Activated T-helper 1 cell treated with anti-CD3 and anti-CD28 coated beads, Interleukin-12 subunit alpha, Interleukin-12 subunit beta, Interleukin-2, Interleukin-4 antibody, amounts not matched to agents 30 ng/mL and 10 ng/mL and 1 ng/mL, durations not matched to agents 14 hours and 24 hours and 36 hours (primary cell): ENCODE results near the gene RMC1. TPM values are rescaled to one million over a fixed set of nuclear protein-coding genes. Genes with fewer than 3 reads are reported as not detected.

Experiments used
- DNase-seq: peaks from one replicate; pipeline ENCODE4 v3.0.0; 2021; ENCODE audit warnings: low spot score
- H3K27ac Mint-ChIP-seq: one replicate; pipeline ENCODE4 v1.8.0; 2021; ENCODE audit warnings: mild to moderate bottlenecking, mixed read lengths
- H3K27me3 Mint-ChIP-seq: one replicate; pipeline ENCODE4 v1.8.0; 2022; ENCODE audit warnings: mild to moderate bottlenecking, moderate library complexity, mixed read lengths; ENCODE audit not compliant: insufficient read depth
- H3K36me3 Mint-ChIP-seq: one replicate; pipeline ENCODE4 v1.8.0; 2021; ENCODE audit warnings: low read depth, mixed read lengths
- H3K4me1 Mint-ChIP-seq: one replicate; pipeline ENCODE4 v1.8.0; 2021; ENCODE audit warnings: low read depth, mixed read lengths
- H3K4me3 Mint-ChIP-seq: one replicate; pipeline ENCODE4 v1.8.0; 2021; ENCODE audit warnings: mild to moderate bottlenecking, moderate library complexity, mixed read lengths
- H3K9me3 Mint-ChIP-seq: one replicate; pipeline ENCODE4 v1.8.0; 2021; ENCODE audit warnings: mixed read lengths
- intact Hi-C: fragments of 100-400 bp; cut with micrococcal nuclease; formaldehyde crosslinking; loops from one replicate; pipeline ENCODE4 v1.15.1; 2024
- total RNA-seq: library from RNA; stranded (reverse); gene quantifications from 2 replicates; pipeline ENCODE4 v1.2.3, GENCODE V29; 2022

The RMC1 gene
- total RNA-seq, 1 donor from 2014 or later = 56.3 TPM

- intact Hi-C loops = no loop called here
- no peak overlapping the region for H3K27ac Mint-ChIP-seq
- peaks cover 16% of the 10 kb centered on the region for H3K4me1 Mint-ChIP-seq
- H3K9me3 Mint-ChIP-seq = no peaks in the 10 kb centered on the region
- H3K4me3 Mint-ChIP-seq = no peak overlapping the region
- H3K36me3 Mint-ChIP-seq = peaks cover 71% of the 10 kb centered on the region
- no peaks in the 10 kb centered on the region for H3K27me3 Mint-ChIP-seq
- no peak for DNase-seq
Observed at GRCh38 chr18:23528580-23529472, 25.5 kb downstream of the RMC1 start.

- intact Hi-C loops = loop anchor here (10.0 kb wide), 1 partner anchor 55 kb away; no protein-coding TSS in a partner anchor
- no peak for DNase-seq
Observed at GRCh38 chr18:23529604-23530003, 26.3 kb downstream of the RMC1 start.

GRCh38 chr18:23530195-23530594 lies 26.9 kb downstream of the RMC1 start:
- Mint-ChIP-seq H3K4me3 (no peak overlapping the region), H3K36me3 (peaks cover 74% of the 10 kb centered on the region), H3K27me3 (no peaks in the 10 kb centered on the region), H3K27ac (no peak overlapping the region), H3K4me1 (peaks cover 14% of the 10 kb centered on the region), H3K9me3 (no peaks in the 10 kb centered on the region)
- DNase-seq = no peak
- intact Hi-C loops = loop anchor here (10.0 kb wide), 1 partner anchor 55 kb away; no protein-coding TSS in a partner anchor

More at GRCh38 chr18:23529604-23530003, 26.3 kb downstream of the RMC1 start:
- Mint-ChIP-seq H3K9me3 (no peaks in the 10 kb centered on the region), H3K27ac (peak overlapping the region; percentile 4), H3K27me3 (no peaks in the 10 kb centered on the region), H3K36me3 (peaks cover 69% of the 10 kb centered on the region), H3K4me1 (peaks cover 14% of the 10 kb centered on the region), H3K4me3 (no peak overlapping the region)

GRCh38 chr18:23531912-23532311 lies 28.6 kb downstream of the RMC1 start:
- H3K4me3 Mint-ChIP-seq = no peak overlapping the region
- intact Hi-C loops = loop anchor here (10.0 kb wide), 1 partner anchor 57 kb away; no protein-coding TSS in a partner anchor
- DNase-seq = no peak
- peak overlapping the region; percentile 1 for H3K27ac Mint-ChIP-seq
- no peaks in the 10 kb centered on the region for H3K9me3 Mint-ChIP-seq
- H3K27me3 Mint-ChIP-seq = no peaks in the 10 kb centered on the region
- H3K36me3 Mint-ChIP-seq = peaks cover 80% of the 10 kb centered on the region
- peaks cover 14% of the 10 kb centered on the region for H3K4me1 Mint-ChIP-seq

GRCh38 chr18:23532848-23533247 lies 29.5 kb downstream of the RMC1 start:
- DNase-seq = no peak
- intact Hi-C loops = loop anchor here (10.0 kb wide), 1 partner anchor 58 kb away; no protein-coding TSS in a partner anchor
- peaks cover 79% of the 10 kb centered on the region for H3K36me3 Mint-ChIP-seq
- peaks cover 14% of the 10 kb centered on the region for H3K4me1 Mint-ChIP-seq
- no peaks in the 10 kb centered on the region for H3K9me3 Mint-ChIP-seq
- H3K4me3 Mint-ChIP-seq = no peak overlapping the region
- H3K27me3 Mint-ChIP-seq = no peaks in the 10 kb centered on the region
- no peak overlapping the region for H3K27ac Mint-ChIP-seq

- no peaks in the 10 kb centered on the region for H3K27me3 Mint-ChIP-seq
- H3K27ac Mint-ChIP-seq = no peak overlapping the region
- H3K4me3 Mint-ChIP-seq = no peak overlapping the region
- intact Hi-C loops = loop anchor here (10.0 kb wide), 1 partner anchor 59 kb away; no protein-coding TSS in a partner anchor
- peaks cover 16% of the 10 kb centered on the region for H3K4me1 Mint-ChIP-seq
- peaks cover 80% of the 10 kb centered on the region for H3K36me3 Mint-ChIP-seq
- no peaks in the 10 kb centered on the region for H3K9me3 Mint-ChIP-seq
- no peak for DNase-seq
Observed at GRCh38 chr18:23534276-23534675, 31.0 kb downstream of the RMC1 start.

- no peaks in the 10 kb centered on the region for H3K27me3 Mint-ChIP-seq
- peaks cover 74% of the 10 kb centered on the region for H3K36me3 Mint-ChIP-seq
- no peak overlapping the region for H3K27ac Mint-ChIP-seq
- no peaks in the 10 kb centered on the region for H3K9me3 Mint-ChIP-seq
- no peak overlapping the region for H3K4me3 Mint-ChIP-seq
- H3K4me1 Mint-ChIP-seq = peaks cover 25% of the 10 kb centered on the region
- intact Hi-C loops = loop anchor here (10.0 kb wide), 1 partner anchor 61 kb away; no protein-coding TSS in a partner anchor
- no peak for DNase-seq
Observed at GRCh38 chr18:23536204-23536603, 32.9 kb downstream of the RMC1 start.

- peaks cover 35% of the 10 kb centered on the region for H3K4me1 Mint-ChIP-seq
- H3K27me3 Mint-ChIP-seq = no peaks in the 10 kb centered on the region
- intact Hi-C loops = loop anchor here (10.0 kb wide), 1 partner anchor 62 kb away; no protein-coding TSS in a partner anchor
- H3K4me3 Mint-ChIP-seq = no peak overlapping the region
- H3K27ac Mint-ChIP-seq = no peak overlapping the region
- no peaks in the 10 kb centered on the region for H3K9me3 Mint-ChIP-seq
- no peak for DNase-seq
- H3K36me3 Mint-ChIP-seq = peaks cover 68% of the 10 kb centered on the region
Observed at GRCh38 chr18:23537274-23537673, 34.0 kb downstream of the RMC1 start.

- peaks cover 64% of the 10 kb centered on the region for H3K36me3 Mint-ChIP-seq
- intact Hi-C loops = loop anchor here (10.0 kb wide), 1 partner anchor 63 kb away; no protein-coding TSS in a partner anchor
- no peaks in the 10 kb centered on the region for H3K9me3 Mint-ChIP-seq
- no peak overlapping the region for H3K4me3 Mint-ChIP-seq
- H3K27ac Mint-ChIP-seq = no peak overlapping the region
- no peak for DNase-seq
- H3K27me3 Mint-ChIP-seq = no peaks in the 10 kb centered on the region
- peaks cover 39% of the 10 kb centered on the region for H3K4me1 Mint-ChIP-seq
Observed at GRCh38 chr18:23538001-23538400, 34.7 kb downstream of the RMC1 start.

GRCh38 chr18:23538870-23539269 lies 35.6 kb downstream of the RMC1 start:
- H3K9me3 Mint-ChIP-seq = no peaks in the 10 kb centered on the region
- H3K27me3 Mint-ChIP-seq = no peaks in the 10 kb centered on the region
- intact Hi-C loops = loop anchor here (10.0 kb wide), 1 partner anchor 64 kb away; no protein-coding TSS in a partner anchor
- H3K4me3 Mint-ChIP-seq = no peak overlapping the region
- no peak overlapping the region for H3K27ac Mint-ChIP-seq
- H3K4me1 Mint-ChIP-seq = peaks cover 39% of the 10 kb centered on the region
- DNase-seq = no peak
- H3K36me3 Mint-ChIP-seq = peaks cover 64% of the 10 kb centered on the region

GRCh38 chr18:23539296-23539695 lies 36.0 kb downstream of the RMC1 start:
- H3K27ac Mint-ChIP-seq = no peak overlapping the region
- peaks cover 39% of the 10 kb centered on the region for H3K4me1 Mint-ChIP-seq
- peaks cover 65% of the 10 kb centered on the region for H3K36me3 Mint-ChIP-seq

GRCh38 chr18:23539911-23540525 lies 36.7 kb downstream of the RMC1 start:
- Mint-ChIP-seq H3K4me1 (peaks cover 39% of the 10 kb centered on the region), H3K27ac (peak overlapping the region; percentile 65), H3K27me3 (no peaks in the 10 kb centered on the region), H3K36me3 (peaks cover 65% of the 10 kb centered on the region), H3K9me3 (no peaks in the 10 kb centered on the region), H3K4me3 (peak overlapping the region; percentile 61)
- intact Hi-C loops = loop anchor here (2.0 to 10.0 kb wide), 2 partner anchors 23 to 65 kb away; no protein-coding TSS in a partner anchor
- DNase-seq = no peak

More at GRCh38 chr18:23539296-23539695, 36.0 kb downstream of the RMC1 start:
- intact Hi-C loops = loop anchor here (10.0 kb wide), 1 partner anchor 64 kb away; no protein-coding TSS in a partner anchor
- Mint-ChIP-seq H3K4me3 (peak overlapping the region; percentile 61), H3K27me3 (no peaks in the 10 kb centered on the region), H3K9me3 (no peaks in the 10 kb centered on the region)
- no peak for DNase-seq
